Measurements from ENCODE around the gene MATR3.

DNA sequence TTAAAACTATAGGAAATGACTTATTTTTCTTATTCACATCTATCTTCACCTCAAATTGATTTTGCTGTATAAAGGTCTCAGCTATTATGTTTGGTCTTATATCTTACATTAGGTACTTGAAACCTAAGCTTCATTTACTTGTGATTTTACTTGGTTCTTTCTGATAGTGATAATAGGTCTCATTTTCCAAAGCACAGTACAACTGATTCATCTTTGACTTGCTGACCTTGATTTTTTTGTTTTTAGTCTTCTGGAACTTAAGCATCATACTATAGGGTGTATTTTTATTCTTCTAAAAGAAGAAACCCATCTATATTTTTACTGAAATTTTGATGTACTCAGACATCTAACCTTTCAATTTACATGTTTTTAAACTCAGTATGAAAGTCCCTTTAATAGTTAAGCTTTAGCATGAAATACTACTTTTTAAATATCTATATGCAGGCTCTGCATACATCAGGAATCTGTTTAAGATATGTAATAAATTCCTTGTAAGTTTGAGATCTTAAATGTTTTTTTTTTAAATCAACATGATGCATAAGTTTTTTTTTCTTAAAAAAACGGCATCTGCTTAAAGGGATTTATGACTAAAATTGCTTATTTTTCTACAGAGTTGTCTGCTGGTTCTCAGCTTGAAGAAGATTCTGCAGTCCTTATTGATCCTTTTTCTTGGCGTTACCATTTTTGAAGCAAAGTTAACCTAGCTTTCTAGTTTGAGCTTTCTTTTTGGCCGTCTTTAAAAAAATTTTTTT is 13.3 kb downstream of the MATR3 start:
- TF ChIP-seq POLR2A (IDR thresholded peaks at IDR 0.05; ENCODE audit: low read depth, low read length): no peak
- no peak for TF ChIP-seq TAF1 (IDR thresholded peaks at IDR 0.05; ENCODE audit: borderline replicate concordance, low read depth, low read length)

Data from GM12892 (cell line).